SH-SY5Y (cell line): ENCODE results near the gene SUGCT.
A peak's percentile ranks its signal among the peaks of the same experiment; 100 is the strongest.

ENCODE experiments used
- GATA2 ChIP-seq: IDR thresholded peaks from 2 replicates; pipeline ENCODE4 v1.6.1; 2011; ENCODE audit warnings: mild to moderate bottlenecking, low read depth, low read length
- GATA3 ChIP-seq: IDR thresholded peaks from 2 replicates; pipeline ENCODE4 v1.6.1; 2011; ENCODE audit warnings: low read depth, mild to moderate bottlenecking, low read length, moderate library complexity

The SUGCT gene

DNA sequence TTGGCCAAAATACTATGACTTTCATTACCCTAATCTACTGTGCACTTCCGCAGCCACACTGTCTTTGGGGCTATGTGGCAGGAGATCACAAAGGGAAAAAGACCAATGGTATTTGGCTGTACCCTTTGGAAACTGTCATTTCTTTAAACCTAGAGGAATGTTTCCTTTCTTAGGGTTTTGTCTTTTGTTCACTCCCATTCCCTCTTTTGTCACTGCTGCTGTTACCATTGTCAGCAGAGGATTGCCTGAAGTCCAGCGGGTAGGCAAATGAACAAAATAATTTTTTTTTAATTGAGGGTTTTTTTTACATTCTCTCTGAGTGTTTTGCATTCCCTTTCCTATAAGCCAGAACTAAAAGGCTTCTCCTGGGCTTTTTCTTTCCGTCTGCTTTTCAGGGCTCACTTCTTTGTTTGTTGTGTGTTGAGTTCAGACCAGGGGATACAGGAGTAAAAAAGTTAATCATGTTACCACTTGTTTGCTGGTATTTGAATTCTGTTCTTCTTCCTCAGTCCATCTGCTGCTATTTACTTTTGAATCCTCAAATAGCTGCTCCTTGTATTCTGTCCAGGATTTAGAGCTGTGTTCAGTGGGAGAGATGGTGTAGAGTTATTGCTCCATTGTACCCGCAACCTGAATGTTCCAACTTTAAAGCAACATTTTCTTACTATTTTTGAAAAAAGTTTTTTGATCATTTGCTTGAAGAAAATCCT lies 374.6 kb downstream of the SUGCT start:
- TF ChIP-seq GATA3 (no peak), GATA2 (no peak)

DNA sequence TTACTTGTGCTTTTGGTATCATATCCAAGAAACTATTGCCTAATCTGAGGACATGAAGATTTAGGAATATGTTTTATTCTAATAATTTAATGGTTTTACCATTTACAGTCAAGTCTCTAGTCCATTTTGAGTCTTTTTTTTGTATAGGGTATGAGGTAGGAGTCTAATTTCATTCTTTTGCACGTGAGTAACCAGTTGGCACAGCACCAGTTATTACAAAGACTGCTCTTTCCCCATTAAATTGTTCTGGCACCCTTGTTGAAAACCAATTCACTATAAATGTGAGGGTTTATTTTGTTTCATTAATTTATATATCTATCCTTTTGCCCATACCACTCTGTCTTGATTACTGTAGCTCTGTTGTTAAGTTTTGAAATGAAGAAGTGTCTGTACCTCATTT lies 381.6 kb downstream of the SUGCT start:
- no peak for TF ChIP-seq GATA2
- no peak for TF ChIP-seq GATA3

DNA sequence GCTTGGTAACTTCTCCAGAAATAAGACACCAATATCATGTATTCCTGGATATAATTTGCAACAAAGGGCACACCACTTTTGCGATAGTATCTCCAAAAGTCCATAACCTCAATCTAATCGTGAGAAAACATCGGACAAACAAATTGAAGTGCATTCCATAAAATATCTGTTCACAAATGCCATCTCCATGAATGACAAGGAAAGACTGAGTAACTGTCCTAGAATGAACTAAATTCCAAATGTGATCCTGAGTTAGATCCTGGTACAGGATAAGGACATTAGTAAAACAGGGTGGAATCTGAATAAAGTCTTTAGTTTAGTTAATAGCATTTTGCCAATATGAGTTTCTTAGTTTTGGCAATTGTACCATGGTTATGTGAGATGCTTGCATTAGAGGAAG lies 384.2 kb downstream of the SUGCT start:
- TF ChIP-seq GATA2 (no peak), GATA3 (no peak)

DNA sequence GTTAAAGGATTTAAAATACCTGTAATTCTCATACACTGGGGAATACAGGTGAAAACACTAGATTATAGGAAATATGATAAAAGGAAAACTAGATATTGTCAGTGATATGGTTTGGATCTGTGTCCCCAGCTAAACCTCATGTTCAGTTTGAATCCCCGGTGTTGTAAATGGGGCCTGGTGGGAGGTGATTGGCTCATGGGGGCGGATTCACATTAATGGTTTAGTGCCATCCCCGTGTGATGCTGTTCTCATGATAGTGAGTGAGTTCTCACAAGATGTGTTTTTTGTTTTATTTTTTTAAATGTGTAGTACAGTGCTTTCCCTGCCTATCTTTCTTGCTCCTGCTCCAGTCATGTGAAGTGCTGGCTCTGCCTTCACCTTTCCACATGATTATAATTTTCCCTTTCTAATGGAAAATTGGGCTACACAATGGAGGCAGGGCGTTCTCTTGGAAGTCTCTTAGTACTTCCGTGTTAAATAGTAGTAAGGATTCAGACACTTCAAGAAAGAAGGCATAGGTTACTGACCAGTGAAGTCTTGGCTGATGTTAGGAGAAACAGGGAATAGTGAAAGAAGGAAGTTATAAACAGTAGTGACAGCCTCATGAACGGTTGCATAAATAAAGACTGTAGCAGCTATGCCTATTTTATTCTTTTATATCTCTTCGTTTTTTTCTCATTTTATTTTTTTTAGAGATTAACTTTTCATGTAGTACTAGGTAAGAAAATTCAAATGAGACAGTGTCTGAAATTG lies 386.4 kb downstream of the SUGCT start:
- TF ChIP-seq GATA3 (no peak), GATA2 (no peak)

DNA sequence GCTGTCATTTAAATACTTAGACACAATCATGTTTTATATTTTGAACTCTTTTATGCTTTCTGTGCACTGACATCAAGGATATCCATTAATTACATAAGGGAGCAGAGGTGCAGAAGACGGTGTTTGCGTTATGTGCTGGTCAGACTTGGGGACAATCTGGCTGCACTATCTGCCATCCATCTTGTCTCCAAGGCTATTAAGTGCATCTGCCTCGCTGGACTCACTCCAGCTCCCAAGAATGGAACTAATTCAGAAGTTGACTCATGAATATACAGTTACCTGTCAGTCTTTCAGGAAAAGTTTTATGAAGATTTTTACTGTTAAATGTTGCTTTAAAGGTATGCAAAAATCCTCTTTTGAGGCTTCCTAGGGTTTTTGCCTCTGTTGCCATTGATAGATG lies 391.0 kb downstream of the SUGCT start:
- TF ChIP-seq GATA3 (peak; percentile 70), GATA2 (peak; percentile 84)

DNA sequence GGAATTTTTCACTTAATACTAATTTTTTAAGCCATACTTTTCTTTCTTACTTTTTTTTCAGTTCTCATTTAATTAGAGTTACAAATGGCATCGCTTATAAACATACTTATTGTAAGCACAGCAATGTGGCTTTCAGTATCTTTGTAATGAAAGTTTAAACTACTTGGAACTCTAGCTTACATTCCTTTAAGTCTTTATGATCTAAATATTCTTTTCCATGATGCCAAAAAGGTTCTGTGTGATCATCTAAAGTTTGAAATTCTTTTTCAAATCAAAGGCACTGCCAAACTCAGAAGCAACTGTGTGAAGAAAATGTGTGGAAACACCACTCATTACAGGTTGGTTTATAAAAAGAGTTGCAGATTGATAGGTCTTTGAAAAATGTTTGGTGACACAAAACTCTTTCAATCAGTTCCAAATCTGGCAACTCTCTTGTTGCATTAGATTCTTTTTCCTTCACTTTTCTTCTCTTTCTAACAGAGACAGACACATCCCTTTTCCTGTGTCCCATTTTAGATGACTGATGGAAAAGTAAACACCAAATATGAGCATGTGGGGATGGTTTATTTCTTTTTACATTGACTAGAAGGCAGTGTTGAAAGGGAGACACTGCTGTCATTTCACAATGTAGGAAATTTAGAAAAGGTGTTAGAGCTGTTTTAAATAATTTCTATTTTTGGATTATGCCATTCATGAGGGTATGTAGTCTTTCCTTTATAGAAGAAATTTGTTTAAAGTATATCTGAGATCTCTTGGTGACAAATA lies 392.3 kb downstream of the SUGCT start:
- no peak for TF ChIP-seq GATA2
- TF ChIP-seq GATA3, result no peak

DNA sequence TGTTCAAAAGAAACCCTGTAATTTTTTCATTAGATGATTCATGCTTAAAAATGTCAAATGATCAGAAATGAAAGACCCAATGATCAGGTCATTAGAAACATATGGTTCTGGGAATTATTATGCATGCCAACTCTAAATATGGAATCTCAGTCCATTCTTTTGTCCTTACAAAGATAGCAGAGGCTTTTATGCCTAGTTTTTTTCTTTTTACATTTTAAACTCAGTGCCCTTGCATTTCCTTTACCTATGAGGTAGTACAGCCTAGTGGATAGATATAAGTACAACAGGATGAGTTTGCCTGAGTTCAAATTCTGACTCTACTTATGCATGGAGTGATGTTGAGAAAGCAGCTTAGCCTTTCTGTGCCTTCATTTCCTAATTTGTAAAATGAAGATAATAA lies 392.9 kb downstream of the SUGCT start:
- TF ChIP-seq GATA2, result no peak
- TF ChIP-seq GATA3, result no peak

DNA sequence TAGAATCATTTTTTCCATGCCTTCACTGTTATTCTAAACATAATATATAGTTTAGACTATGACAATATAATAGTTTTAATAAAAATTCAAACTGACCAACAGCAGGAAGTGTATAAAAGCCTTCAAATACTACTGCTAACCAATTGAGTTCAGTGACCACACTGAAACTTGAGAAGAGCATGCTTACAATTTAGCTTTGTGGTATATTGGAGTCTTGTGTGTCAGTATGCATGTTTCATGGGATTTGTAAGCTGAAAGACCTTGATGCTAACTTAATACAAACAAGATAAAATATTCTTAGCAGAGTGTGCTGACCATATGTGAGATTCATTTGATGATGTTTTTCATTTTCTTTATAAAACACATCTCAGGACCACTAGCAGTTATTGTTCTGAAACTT lies 395.5 kb downstream of the SUGCT start:
- TF ChIP-seq GATA3, result no peak
- no peak for TF ChIP-seq GATA2

DNA sequence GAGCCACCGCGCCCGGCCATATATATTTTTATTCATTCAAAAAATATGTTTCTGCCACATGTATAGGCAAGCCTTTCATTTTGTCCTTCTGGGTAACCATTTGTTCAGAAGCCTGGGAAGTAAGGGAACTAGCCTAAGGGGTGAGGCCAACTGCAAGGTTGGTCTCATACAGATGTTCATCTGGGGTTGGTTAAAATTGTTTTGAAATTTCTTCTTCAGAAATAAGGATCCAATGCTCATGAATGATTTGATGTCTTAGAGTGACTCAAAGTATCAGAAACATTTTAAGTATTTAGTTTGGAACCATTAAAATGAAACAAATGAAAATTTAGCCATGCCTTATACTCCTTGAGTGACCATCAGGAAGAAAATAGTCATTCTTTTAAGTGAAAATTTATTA lies 397.2 kb downstream of the SUGCT start:
- TF ChIP-seq GATA3 (no peak), GATA2 (no peak)

DNA sequence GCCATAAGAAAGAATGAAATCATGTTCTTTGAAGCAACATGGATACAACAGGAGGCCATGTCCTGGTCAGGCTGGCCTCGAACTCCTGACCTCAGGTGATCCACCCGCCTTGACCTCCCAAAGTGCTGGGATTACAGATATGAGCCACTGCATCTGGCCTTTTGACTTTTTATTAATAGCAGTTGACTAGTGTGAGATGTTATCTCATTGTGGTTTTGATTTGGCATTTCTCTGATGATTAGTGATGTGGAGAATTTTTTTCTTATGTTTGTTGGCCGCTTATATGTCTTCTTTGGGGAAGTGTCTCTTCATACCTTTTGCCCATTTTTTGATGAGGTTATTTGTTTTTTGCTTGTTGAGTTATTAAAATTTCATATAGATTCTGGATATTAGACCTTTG lies 400.9 kb downstream of the SUGCT start:
- TF ChIP-seq GATA3 (no peak), GATA2 (no peak)

DNA sequence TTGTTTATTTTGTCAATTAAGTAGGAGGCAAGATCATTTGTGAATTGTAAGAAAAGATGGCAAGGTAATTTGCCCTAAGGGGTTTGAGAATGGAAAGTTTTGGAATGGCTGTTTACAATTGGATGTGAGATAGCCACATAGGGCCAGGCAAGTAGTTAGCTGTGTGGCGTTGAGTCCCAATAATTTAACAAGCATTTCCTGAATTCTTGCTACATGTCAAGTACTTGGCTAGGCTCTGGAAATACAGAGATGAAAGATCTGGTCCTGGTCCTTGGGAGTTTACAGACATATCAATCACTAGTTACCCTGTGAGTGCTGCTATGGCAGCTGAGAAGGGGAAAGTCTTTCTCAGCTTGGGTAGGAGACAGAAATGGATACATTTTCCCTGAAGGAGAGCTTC lies 401.6 kb downstream of the SUGCT start:
- TF ChIP-seq GATA3, result no peak
- TF ChIP-seq GATA2, result no peak

DNA sequence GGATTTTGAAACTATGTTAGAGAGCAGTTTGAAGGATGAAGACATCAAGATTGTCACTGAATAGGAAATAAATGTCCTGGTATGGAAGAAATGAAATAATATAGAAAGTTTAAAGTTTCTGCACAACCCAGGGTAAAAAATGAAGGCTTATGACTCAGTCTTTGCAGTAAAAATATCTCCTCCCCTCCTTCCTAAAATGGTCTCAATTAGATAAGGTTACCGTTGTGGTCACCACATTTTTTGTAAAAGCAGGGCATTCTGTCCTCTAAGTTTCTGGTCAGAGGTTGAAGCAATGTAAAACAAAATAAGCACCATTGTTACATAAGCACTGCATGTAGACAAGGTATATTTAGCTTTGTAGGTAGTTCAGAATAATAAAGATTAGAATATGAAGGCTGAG lies 403.5 kb downstream of the SUGCT start:
- TF ChIP-seq GATA3, result no peak
- TF ChIP-seq GATA2, result no peak

DNA sequence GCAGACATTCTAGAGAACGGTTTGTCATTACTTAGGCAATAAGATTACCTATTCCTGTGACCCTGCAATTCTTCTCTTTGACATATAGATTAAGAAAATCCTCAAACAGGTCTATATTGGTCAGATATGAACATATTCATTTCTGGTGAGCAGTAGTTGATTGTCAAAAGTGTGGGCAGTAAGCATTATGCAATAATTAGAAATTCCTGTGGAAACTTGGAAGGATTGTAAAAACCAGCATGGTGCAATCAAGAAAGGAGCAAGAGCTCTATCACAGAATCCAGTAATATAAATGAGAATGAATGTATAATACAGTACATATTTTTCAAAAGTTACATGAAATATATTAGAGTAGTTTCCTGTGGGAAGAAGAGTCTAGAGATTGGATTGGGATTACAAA lies 406.5 kb downstream of the SUGCT start:
- TF ChIP-seq GATA3 (no peak), GATA2 (no peak)

DNA sequence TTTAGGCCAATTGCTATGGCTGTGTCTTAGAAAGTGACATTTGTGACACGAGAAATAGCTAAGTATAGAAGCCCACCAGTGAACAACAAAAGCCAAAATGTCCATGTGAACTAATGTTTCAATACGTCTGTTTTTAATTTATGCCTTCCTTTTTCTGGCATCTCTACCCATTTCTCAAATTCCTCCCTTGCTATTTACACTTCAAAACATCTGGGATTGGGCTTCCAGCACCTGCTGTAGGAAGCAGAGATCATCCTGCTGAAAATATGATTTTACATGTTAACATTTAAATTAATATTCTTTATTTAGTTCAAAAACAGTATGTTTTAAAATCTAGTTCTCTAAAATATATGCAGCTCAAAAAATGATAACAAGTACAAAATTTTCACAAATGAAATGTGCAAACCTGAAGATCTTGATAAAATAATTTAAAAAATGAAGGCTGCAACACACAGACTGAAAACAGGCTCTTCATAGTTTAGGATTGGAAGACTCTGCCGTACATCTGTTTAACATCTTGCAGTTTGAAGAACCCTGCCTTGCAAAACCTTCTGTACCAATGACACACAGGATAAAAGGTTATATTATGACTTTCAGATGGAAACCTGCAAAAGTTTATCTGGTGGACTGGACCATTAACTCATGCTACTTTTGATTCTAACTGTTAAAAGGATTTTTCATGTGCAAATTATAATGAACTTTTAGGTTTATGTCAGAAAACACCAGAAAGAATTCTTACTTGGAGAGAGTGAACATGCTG lies 408.4 kb downstream of the SUGCT start:
- TF ChIP-seq GATA3 (peak; percentile 18; the same call in 1 of the 2 replicates), GATA2 (no peak)
